Activated CD4-positive, alpha-beta T cell treated with anti-CD3 and anti-CD28 coated beads, Interleukin-2, amount 10 ng/mL, durations not matched to agents 24 days and 14 days (primary cell): ENCODE results near the gene TANGO2. TPM values are rescaled to one million over a fixed set of nuclear protein-coding genes. Genes with fewer than 3 reads are reported as not detected.

Source experiments
- DNase-seq: peaks from one replicate; pipeline ENCODE4 v3.0.0; 2022
- H3K27ac Mint-ChIP-seq: one replicate; pipeline ENCODE4 v1.8.0; 2022; ENCODE audit warnings: mild to moderate bottlenecking, mixed read lengths
- H3K27me3 Mint-ChIP-seq: one replicate; pipeline ENCODE4 v1.8.0; 2022; ENCODE audit warnings: mixed read lengths
- H3K36me3 Mint-ChIP-seq: one replicate; pipeline ENCODE4 v1.8.0; 2022; ENCODE audit warnings: low read depth, mild to moderate bottlenecking, mixed read lengths
- H3K4me1 Mint-ChIP-seq: one replicate; pipeline ENCODE4 v1.8.0; 2021; ENCODE audit warnings: mixed read lengths
- H3K4me3 Mint-ChIP-seq: one replicate; pipeline ENCODE4 v1.8.0; 2022; ENCODE audit warnings: mild to moderate bottlenecking, moderate library complexity, mixed read lengths
- H3K9me3 Mint-ChIP-seq: one replicate; pipeline ENCODE4 v1.8.0; 2021; ENCODE audit warnings: mixed read lengths
- intact Hi-C: fragments of 100-400 bp; cut with micrococcal nuclease; formaldehyde crosslinking; loops from one replicate; pipeline ENCODE4 v1.15.1; 2023
- total RNA-seq: library from RNA; stranded (reverse); gene quantifications from 2 replicates; pipeline ENCODE4 v1.2.3, GENCODE V29; 2022

The TANGO2 gene
- total RNA-seq, 1 donor from 2014 or later = 31.5 TPM

GRCh38 chr22:20108757-20109230 is 87.9 kb downstream of the TANGO2 start:
- peaks cover 47% of the 10 kb centered on the region for H3K36me3 Mint-ChIP-seq

GRCh38 chr22:20109411-20110358 is 88.8 kb downstream of the TANGO2 start:
- no peak overlapping the region for H3K4me3 Mint-ChIP-seq
- peak overlapping the region; percentile 59 for H3K27ac Mint-ChIP-seq
- intact Hi-C loops = loop anchor here (10.0 kb wide), 1 partner anchor 255 kb away; the partner anchor contains the start of genes GNB1L and RTL10
- no peaks in the 10 kb centered on the region for H3K27me3 Mint-ChIP-seq
- peaks cover 22% of the 10 kb centered on the region for H3K4me1 Mint-ChIP-seq
- H3K36me3 Mint-ChIP-seq = peaks cover 53% of the 10 kb centered on the region
- DNase-seq = no peak
- no peaks in the 10 kb centered on the region for H3K9me3 Mint-ChIP-seq

More at GRCh38 chr22:20108757-20109230, 87.9 kb downstream of the TANGO2 start:
- Mint-ChIP-seq H3K4me1 (peaks cover 16% of the 10 kb centered on the region), H3K27me3 (no peaks in the 10 kb centered on the region), H3K9me3 (no peaks in the 10 kb centered on the region), H3K27ac (peak overlapping the region; percentile 2), H3K4me3 (no peak overlapping the region)
- no peak for DNase-seq
- intact Hi-C loops = no loop called here

- DNase-seq = no peak
- no peaks in the 10 kb centered on the region for H3K27me3 Mint-ChIP-seq
- no peak overlapping the region for H3K4me3 Mint-ChIP-seq
- H3K36me3 Mint-ChIP-seq = peaks cover 59% of the 10 kb centered on the region
- H3K27ac Mint-ChIP-seq = peak overlapping the region; percentile 89
- intact Hi-C loops = loop anchor here (10.0 kb wide), 1 partner anchor 256 kb away; the partner anchor contains the start of genes GNB1L and RTL10
- H3K9me3 Mint-ChIP-seq = no peaks in the 10 kb centered on the region
- H3K4me1 Mint-ChIP-seq = peaks cover 26% of the 10 kb centered on the region
Observed at GRCh38 chr22:20110359-20110985, 89.6 kb downstream of the TANGO2 start.

DNA sequence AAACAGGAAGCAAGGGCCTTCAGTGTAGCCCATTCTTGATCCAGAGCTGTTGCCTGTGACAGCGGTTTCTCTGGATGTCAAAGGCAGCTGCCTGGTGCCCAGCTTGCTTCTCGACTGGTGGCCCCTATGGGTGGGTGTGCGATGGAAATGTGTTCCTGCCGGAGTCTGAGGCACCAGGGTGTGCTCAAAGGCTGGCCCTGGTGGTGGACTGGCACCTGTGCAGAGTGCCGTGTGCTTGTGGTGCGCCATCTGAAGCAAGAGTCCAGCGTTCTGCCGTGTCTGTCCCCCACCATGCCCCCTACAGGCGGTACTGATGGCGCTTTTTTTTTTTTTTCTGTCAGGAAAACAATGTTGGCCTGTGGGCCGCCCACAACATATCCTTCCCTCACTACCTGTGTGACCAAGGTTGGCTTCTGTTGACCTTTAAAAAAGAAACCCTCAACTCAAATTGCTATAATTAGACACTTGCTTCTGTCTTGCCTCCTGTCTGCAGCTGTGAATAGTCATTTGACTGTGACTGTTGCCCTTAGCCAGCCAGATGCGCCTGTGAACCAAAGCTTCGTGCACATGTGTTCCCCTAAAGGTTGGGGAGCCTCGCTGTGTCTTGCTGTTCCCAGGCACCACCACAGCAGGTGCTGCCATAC is 90.3 kb downstream of the TANGO2 start:
- H3K27me3 Mint-ChIP-seq = no peaks in the 10 kb centered on the region
- H3K4me3 Mint-ChIP-seq = no peak overlapping the region
- H3K36me3 Mint-ChIP-seq = peaks cover 55% of the 10 kb centered on the region
- peak overlapping the region; percentile 89 for H3K27ac Mint-ChIP-seq
- no peaks in the 10 kb centered on the region for H3K9me3 Mint-ChIP-seq
- DNase-seq = peak; percentile 73
- intact Hi-C loops = loop anchor here (10.0 kb wide), 1 partner anchor 256 kb away; the partner anchor contains the start of genes GNB1L and RTL10
- H3K4me1 Mint-ChIP-seq = peaks cover 26% of the 10 kb centered on the region

DNA sequence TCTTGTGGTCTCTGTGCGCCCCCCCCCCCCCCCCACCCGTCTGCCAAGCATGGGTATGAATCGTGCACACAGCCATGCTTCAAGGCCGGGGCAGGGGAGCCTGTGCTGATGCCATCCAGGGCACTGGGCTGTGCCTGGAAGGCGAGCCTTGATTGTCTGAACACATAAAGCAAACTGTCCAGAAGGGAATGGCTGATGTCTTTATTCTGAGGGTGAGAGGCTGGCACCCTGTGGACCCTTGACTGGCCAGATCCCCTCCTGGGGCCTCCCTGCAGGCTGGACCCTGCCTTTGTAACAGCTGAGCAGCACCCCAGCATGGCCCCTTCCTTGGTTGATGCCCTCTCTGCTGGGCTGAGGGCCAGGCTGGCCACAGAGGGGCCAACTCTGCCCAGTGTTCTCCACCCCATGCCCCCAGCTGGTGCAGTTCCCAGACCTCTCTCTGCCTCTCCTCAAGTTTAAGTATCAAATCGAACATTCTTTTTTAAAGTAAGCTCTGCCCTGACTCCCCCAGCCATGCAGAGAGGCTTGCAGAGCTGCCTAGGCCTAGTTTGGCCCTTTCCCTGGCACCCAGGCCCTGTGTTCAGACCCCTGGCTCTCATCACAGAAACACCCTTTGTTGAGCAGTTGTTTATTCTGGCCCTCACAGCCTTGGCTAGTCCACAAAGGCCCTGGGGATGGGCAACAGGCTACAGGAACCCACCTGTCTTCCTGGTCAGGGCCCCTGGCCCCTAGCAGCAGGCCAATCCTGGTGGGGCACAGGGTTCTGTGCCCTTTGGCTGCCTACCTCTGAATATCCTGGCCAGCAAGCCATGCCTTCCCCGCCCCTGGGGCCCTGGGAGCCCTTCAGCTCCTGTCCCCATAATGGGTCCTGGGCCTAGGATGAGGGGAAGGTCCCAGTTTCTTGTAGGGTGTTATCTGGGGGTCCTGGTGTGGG is 91.0 kb downstream of the TANGO2 start:
- Mint-ChIP-seq H3K9me3 (no peaks in the 10 kb centered on the region), H3K36me3 (peaks cover 54% of the 10 kb centered on the region), H3K4me1 (peaks cover 26% of the 10 kb centered on the region), H3K27me3 (no peaks in the 10 kb centered on the region), H3K27ac (peak overlapping the region; percentile 89), H3K4me3 (peak overlapping the region; percentile 70)
- DNase-seq = no peak
- intact Hi-C loops = loop anchor here (10.0 kb wide), 1 partner anchor 257 kb away; the partner anchor contains the start of genes GNB1L and RTL10

DNA sequence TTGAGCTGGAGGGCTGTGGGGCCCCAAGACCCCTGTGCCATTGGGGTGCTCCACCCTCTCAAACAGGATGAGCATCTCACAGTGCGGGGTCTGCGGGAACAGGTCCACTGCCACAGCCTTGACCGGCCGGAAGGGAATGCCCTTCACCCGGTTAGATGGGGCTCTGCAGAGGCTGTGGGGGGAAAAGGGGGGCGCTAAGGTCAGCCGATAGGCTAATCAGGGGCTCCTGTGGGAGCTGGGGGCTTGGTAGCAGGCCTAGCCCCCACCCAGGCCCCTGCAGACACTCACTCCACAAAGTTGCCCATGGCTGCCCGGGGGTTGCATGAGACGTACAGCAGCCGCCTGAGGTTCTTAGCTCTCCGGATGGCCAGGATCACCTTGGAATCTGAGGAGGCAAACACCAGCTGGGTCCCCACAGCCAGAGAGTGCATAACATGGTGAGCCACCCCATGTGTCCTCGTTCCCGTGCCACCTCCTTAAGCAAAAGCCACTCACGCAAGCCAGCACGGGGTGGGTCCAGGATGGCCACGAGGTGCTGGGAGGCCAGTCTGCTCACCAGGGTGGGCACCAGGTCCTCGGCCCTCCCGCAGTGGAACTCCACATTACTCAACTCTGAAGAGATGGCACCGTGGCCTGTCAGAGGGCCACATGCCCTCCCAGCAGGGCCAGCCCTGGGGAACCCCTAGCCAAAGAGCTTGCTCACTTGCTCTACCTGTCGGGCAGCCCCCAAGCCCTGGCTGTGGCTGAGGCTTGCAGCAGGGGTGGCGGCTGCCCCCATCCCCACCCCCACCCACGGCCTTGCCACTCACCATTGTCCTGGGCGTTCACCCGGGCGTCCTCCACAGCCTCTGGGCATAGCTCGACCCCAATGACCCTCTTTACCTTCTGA is 92.0 kb downstream of the TANGO2 start:
- DNase-seq = no peak
- Mint-ChIP-seq H3K27me3 (peaks cover 2% of the 10 kb centered on the region), H3K36me3 (peaks cover 48% of the 10 kb centered on the region), H3K4me3 (no peak overlapping the region), H3K9me3 (no peaks in the 10 kb centered on the region), H3K27ac (peak overlapping the region; percentile 89), H3K4me1 (peaks cover 26% of the 10 kb centered on the region)
- intact Hi-C loops = loop anchor here (10.0 kb wide), 1 partner anchor 258 kb away; the partner anchor contains the start of genes GNB1L and RTL10

DNA sequence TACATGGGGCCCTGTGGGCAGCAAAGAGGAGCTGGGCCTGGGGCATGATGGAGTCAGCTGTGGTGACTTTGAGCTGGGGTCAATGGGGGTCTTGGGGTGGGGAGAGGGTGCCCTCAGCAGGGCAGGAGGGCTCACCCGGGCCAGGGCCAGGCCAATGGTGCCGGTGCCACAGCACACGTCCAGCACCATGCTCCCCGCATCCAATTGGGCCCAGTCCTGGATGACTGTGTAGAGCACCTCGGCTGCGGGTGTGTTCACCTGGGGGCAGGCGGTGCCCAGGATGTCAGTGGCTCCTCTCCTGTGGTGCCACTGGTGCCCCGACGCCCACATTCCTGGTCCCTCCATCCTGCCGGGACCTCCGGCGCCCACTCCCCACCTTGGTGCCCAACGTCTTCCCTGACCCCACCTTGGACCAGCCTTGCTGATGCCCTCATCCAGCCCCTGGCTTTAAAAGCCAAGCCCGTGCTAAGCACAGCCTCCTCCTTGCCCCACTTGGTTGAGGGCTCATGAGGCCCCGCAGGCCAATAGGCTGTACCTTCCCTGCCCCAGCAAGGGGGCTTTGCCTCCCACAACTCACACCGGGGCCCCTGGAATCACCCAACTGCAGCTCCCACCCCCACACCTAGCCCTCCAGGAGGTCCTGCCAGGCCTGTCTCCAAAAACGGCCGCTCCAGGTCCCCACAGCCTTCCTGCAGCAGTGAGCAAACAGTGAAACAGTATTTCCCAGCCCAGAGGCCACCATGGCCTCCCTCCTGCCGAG is 92.8 kb downstream of the TANGO2 start:
- Mint-ChIP-seq H3K27ac (peak overlapping the region; percentile 78), H3K27me3 (peaks cover 2% of the 10 kb centered on the region), H3K36me3 (peaks cover 49% of the 10 kb centered on the region), H3K9me3 (no peaks in the 10 kb centered on the region), H3K4me1 (peaks cover 29% of the 10 kb centered on the region), H3K4me3 (peak overlapping the region; percentile 45)
- no peak for DNase-seq
- intact Hi-C loops = loop anchor here (10.0 kb wide), 1 partner anchor 259 kb away; the partner anchor contains the start of genes GNB1L and RTL10

DNA sequence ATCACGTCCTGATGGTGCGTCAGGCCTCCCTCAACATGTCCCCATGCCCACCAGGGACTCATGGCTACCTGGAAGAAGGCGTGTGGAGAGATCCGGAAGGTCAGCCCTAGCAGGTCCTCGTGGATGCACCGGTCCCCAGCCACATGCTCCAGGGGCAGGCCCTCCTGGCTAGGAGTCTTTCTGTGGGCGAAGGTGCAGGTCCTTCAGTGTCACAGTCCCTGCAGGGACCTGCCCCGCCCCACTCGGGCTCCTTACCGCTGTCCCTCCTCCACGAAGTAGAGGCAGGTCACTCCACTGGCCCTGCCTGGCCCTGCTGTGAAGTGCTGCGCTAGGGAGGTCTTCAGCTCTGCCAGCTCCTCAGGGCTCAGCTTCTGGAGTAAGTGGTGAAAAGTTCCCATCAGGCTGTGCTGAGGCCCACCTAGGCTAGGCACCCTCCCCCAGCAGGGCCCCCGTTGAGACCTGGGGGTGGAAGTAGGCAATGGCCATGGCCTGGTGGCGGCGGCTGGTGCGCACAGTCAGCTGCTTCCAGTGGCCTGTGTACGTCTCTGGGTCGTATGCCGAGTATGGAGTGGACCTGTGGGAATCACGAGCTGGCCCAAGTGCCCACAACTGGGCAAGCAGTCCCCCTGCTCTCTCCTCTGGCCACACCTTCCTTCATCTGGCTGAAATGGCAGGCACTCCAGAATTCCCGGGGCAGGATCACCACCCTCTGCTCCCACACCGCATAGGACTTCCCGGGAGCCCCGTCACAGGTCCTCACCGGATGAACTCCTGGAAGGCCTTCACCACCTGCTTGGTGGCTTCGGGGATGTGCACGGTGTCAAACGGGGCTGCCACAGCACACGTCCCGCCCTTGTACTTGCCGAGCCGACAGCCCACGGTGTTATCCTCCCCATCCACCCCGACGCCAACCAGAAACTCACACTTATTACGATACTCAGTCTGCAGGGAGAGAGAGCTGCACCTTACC is 93.9 kb downstream of the TANGO2 start:
- Mint-ChIP-seq H3K36me3 (peaks cover 56% of the 10 kb centered on the region), H3K9me3 (no peaks in the 10 kb centered on the region), H3K4me1 (peaks cover 37% of the 10 kb centered on the region), H3K4me3 (peak overlapping the region; percentile 96), H3K27me3 (peaks cover 2% of the 10 kb centered on the region), H3K27ac (peak overlapping the region; percentile 82)
- no peak for DNase-seq
- intact Hi-C loops = loop anchor here (5.0 to 10.0 kb wide), 5 partner anchors 92 to 972 kb away; partner anchors contain the start of genes ESS2, GNB1L, MED15 and RTL10

DNA sequence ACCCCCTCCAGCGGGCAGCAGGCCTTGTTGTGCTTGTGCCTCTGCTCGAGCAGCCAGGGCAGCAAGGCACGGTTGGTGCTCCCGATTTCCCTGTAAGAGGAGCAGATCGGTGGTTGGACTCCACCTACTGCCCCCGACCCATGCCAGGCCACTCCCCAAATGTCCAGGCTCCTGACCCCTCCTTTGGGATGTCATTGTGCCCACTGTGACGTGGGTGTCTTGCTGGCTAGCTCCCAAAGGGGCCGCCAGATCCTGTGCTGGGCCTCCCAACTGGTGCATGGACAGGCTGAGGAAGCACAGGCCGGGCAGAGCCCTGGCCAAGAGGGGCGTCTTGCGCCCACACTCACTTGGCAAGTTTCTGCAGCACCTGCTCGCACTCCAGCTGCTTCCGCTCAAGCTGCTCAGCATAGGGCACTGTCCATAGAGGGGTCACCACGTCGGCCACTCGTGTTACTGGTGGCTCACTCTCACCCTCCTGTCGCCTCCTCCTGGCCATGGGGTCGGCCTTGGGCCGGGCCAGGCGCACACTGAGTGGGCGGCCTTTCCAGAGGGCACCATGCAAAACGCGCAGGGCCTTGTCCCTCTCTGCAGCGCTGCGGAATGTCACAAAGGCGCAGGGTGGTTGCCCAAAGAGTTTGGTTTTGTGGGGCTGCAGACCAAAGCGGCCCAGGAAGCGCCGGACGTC is 94.9 kb downstream of the TANGO2 start, which contains the start of gene RANBP1:
Gene RANBP1 (plus strand): TSS at position 414 of the 685 bp plus-strand sequence. CDS start 81 bp downstream, at position 495.
- peak within 1 kb of the TSS; percentile 96 for H3K4me3 Mint-ChIP-seq
- H3K9me3 Mint-ChIP-seq = no peaks in the 10 kb centered on the region

More for the DNA sequence above, 94.9 kb downstream of the TANGO2 start, which contains the start of gene RANBP1:
- intact Hi-C loops = loop anchor here (5.0 to 10.0 kb wide), 5 partner anchors 94 to 974 kb away; partner anchors contain the start of genes ESS2, GNB1L, MED15 and RTL10
- peaks cover 58% of the 10 kb centered on the region for H3K36me3 Mint-ChIP-seq
- no peak for DNase-seq
- peaks cover 42% of the 10 kb centered on the region for H3K4me1 Mint-ChIP-seq
- peaks cover 2% of the 10 kb centered on the region for H3K27me3 Mint-ChIP-seq
- H3K27ac Mint-ChIP-seq = peak within 1 kb of the TSS; percentile 96
